CD1c-positive myeloid dendritic cell (primary cell): ENCODE measurements around the gene SPINDOC.
A peak's percentile ranks its signal among the peaks of the same experiment; 100 is the strongest.

Experiments
- DNase-seq: peaks from one replicate; pipeline ENCODE4 v3.0.0-alpha.2; 2016; ENCODE audit errors: extremely low spot score

The SPINDOC gene

GRCh38 chr11:63834535-63835157 lies 21.4 kb downstream of the SPINDOC start:
- DNase-seq, result no peak

GRCh38 chr11:63835158-63835545 lies 21.9 kb downstream of the SPINDOC start:
- DNase-seq, result no peak

- DNase-seq, result peak; percentile 82
These were observed 23.9 kb downstream of the SPINDOC start for GRCh38 chr11:63837027-63837688.

GRCh38 chr11:63837739-63838138 lies 24.5 kb downstream of the SPINDOC start:
- DNase-seq, result peak; percentile 68

GRCh38 chr11:63838150-63838677 lies 25.0 kb downstream of the SPINDOC start:
- no peak for DNase-seq

- peak; percentile 99 for DNase-seq
These were observed 25.6 kb downstream of the SPINDOC start, which contains the start of gene MARK2 for GRCh38 chr11:63838678-63839507. MARK2 (plus strand) TSS chr11:63839110; CDS start chr11:63839507, 397 bp downstream.

GRCh38 chr11:63839508-63840355 lies 26.5 kb downstream of the SPINDOC start:
- DNase-seq, result peak; percentile 58

- no peak for DNase-seq
These were observed 27.3 kb downstream of the SPINDOC start for GRCh38 chr11:63840356-63841060.

- DNase-seq, result no peak
These were observed 28.3 kb downstream of the SPINDOC start for GRCh38 chr11:63841554-63841953.

GRCh38 chr11:63843041-63843440 lies 29.8 kb downstream of the SPINDOC start:
- no peak for DNase-seq

- DNase-seq, result no peak
These were observed 31.6 kb downstream of the SPINDOC start for GRCh38 chr11:63844836-63845235.

- DNase-seq, result peak; percentile 80
These were observed 32.0 kb downstream of the SPINDOC start for GRCh38 chr11:63845303-63845702.

- DNase-seq, result no peak
These were observed 32.7 kb downstream of the SPINDOC start for GRCh38 chr11:63845911-63846310.

- no peak for DNase-seq
These were observed 33.6 kb downstream of the SPINDOC start for GRCh38 chr11:63846897-63847296.

- DNase-seq, result no peak
These were observed 34.1 kb downstream of the SPINDOC start for GRCh38 chr11:63847363-63847762.

- DNase-seq, result no peak
These were observed 36.4 kb downstream of the SPINDOC start for GRCh38 chr11:63849691-63850090.

GRCh38 chr11:63850920-63851319 lies 37.7 kb downstream of the SPINDOC start:
- no peak for DNase-seq

- no peak for DNase-seq
These were observed 38.1 kb downstream of the SPINDOC start for GRCh38 chr11:63851364-63851763.

GRCh38 chr11:63853476-63853875 lies 40.2 kb downstream of the SPINDOC start:
- peak; percentile 36 for DNase-seq

- DNase-seq, result no peak
These were observed 41.4 kb downstream of the SPINDOC start for GRCh38 chr11:63854696-63855095.

- no peak for DNase-seq
These were observed 42.7 kb downstream of the SPINDOC start for GRCh38 chr11:63855975-63856374.
